ENCODE results near the gene COX19.

COX19 gene

DNA sequence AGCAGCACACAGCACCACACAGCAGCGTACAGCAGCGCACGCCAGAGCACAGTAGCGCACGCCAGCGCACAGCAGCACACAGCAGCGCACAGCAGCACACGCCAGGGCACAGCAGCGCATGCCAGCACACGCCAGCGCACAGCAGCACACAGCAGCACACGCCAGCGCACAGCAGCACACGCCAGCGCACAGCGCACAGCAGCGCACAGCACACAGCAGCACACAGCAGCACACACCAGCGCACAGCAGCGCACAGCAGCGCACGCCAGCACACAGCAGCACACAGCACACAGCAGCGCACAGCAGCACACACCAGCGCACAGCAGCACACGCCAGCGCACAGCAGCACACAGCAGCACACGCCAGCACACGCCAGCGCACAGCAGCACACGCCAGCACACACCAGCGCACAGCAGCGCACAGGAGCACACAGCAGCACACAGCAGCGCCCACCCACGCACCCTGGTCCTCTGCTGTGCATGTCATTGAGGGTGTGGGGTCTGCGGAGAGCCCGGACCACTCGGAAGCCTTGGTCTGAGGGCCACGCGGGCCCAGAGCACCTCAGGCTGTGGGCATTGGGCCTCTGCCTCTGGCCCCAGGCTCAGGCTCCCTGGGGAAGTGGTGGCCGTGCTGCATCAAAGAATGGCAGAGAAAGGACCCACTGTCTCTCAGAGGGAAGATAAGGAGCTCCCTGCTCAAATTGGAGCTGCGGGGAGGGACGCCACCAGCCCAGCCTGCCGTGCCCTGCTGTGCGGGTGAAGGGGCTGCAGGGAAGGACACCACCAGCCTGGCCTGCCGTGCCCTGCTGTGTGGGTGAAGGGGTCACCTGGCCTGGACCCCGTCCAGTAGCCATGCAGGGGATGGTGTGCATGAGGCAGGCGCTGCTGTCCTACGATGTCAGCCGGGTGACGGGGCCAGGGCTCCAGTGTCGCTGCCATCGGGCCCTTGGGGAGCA, 41.5 kb upstream of the COX19 start:
- peaks cover 12% of the 10 kb centered on the region for H3K9me3 ChIP-seq (ENCODE audit: low read length)
- no peak overlapping the region for H2AFZ ChIP-seq (ENCODE audit: low read depth, low read length)
- H3K4me1 ChIP-seq (ENCODE audit: insufficient read depth, low read length): peaks cover 9% of the 10 kb centered on the region
- no peak overlapping the region for H3K4me3 ChIP-seq (ENCODE audit: low read length)
- H3K27me3 ChIP-seq (ENCODE audit: insufficient read depth, low read length): no peaks in the 10 kb centered on the region
- H3K36me3 ChIP-seq (ENCODE audit: insufficient read depth, low read length): peaks cover 31% of the 10 kb centered on the region

GRCh38 chr7:1015196-1016121, 40.1 kb upstream of the COX19 start:
- Histone ChIP-seq H3K4me3 (ENCODE audit: low read length) (no peak overlapping the region), H3K4me1 (ENCODE audit: insufficient read depth, low read length) (peaks cover 9% of the 10 kb centered on the region), H3K27me3 (ENCODE audit: insufficient read depth, low read length) (no peaks in the 10 kb centered on the region), H2AFZ (ENCODE audit: low read depth, low read length) (no peak overlapping the region), H3K36me3 (ENCODE audit: insufficient read depth, low read length) (peaks cover 17% of the 10 kb centered on the region), H3K9me3 (ENCODE audit: low read length) (no peaks in the 10 kb centered on the region)

- Histone ChIP-seq H3K4me1 (ENCODE audit: insufficient read depth, low read length) (peaks cover 9% of the 10 kb centered on the region), H3K27me3 (ENCODE audit: insufficient read depth, low read length) (no peaks in the 10 kb centered on the region), H2AFZ (ENCODE audit: low read depth, low read length) (no peak overlapping the region), H3K4me3 (ENCODE audit: low read length) (no peak overlapping the region), H3K36me3 (ENCODE audit: insufficient read depth, low read length) (peaks cover 23% of the 10 kb centered on the region), H3K9me3 (ENCODE audit: low read length) (no peaks in the 10 kb centered on the region)
These were observed 39.3 kb upstream of the COX19 start for GRCh38 chr7:1014681-1015080.

DNA sequence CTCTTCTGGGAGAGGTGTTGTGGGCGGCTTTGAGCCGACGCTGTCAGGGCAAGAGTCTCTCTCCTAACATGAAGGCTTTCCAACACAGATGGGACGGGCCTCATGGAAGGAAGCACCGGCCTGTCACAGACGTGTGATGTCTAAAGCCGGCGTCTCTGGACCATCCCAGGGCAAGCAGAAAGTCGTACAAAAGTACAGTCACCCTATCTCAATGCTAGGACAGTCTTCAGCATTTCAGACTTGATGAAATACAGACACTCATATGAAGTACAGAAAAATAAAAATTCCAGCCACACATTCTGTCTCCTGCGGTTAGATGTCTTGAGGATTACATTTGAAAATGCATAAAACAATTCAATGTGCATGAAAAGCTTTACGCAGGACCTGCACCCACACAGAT, 38.2 kb upstream of the COX19 start:
- no peaks in the 10 kb centered on the region for H3K9me3 ChIP-seq (ENCODE audit: low read length)
- no peak overlapping the region for H2AFZ ChIP-seq (ENCODE audit: low read depth, low read length)
- peaks cover 26% of the 10 kb centered on the region for H3K36me3 ChIP-seq (ENCODE audit: insufficient read depth, low read length)
- no peak overlapping the region for H3K4me3 ChIP-seq (ENCODE audit: low read length)
- H3K27me3 ChIP-seq (ENCODE audit: insufficient read depth, low read length): no peaks in the 10 kb centered on the region
- H3K4me1 ChIP-seq (ENCODE audit: insufficient read depth, low read length): peaks cover 9% of the 10 kb centered on the region

DNA sequence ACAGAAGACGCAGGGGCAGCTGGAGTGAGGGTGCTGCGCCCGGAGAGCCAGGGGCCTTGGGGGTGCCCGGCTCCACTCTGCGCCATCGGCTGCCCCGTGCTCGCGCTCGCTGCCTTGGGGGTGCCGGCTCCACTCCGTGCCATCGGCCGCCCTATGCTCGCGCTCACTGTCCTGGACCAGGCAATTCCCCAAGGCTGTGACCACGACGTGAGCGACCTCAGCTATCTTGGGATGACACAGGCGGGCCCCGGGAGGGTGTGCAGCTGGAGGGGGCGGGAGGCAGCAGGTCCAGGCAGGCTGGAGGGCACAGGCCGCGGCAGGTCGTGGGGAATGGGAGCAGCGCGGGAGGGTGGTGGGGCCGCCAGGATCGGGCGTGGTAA, 37.4 kb upstream of the COX19 start:
- H3K4me3 ChIP-seq (ENCODE audit: low read length): no peak overlapping the region
- H2AFZ ChIP-seq (ENCODE audit: low read depth, low read length): no peak overlapping the region
- H3K36me3 ChIP-seq (ENCODE audit: insufficient read depth, low read length): peaks cover 28% of the 10 kb centered on the region
- H3K27me3 ChIP-seq (ENCODE audit: insufficient read depth, low read length): no peaks in the 10 kb centered on the region
- H3K9me3 ChIP-seq (ENCODE audit: low read length): no peaks in the 10 kb centered on the region
- H3K4me1 ChIP-seq (ENCODE audit: insufficient read depth, low read length): peaks cover 9% of the 10 kb centered on the region

DNA sequence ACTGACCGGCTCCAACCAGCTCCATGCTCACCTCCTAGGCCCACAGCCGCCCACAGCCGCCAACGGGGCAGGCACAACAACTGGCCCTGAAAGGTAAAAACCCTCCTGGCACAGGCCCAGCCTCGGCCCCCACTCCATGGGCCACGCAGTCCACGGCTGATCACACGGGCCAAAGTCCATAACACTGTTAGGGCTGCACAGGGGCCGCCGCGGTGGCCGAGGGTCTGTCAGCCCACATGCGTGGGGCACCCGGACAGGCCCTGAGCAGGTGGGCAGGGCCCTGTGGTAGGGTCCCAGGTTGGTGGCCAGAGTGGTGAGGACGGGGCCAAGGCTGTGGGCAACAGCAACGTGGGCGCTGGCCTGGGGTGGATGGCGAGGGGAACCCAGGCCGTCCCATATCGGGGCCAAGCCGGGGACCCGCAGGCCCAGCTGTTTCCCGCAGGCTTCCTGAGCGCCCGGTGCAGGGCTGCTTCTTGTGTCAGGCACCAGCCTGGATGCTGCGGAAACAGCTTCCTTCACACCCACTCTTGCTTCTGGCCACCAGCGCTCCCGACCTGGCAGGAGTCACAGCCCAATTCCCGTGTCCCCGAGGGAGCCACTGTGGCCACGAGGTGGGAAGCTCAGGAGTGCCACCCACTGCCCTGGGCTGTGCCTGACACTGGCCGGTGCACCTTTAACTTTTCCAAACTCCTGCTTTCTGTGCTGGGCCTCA, 36.8 kb upstream of the COX19 start:
- Histone ChIP-seq H3K4me3 (ENCODE audit: low read length) (no peak overlapping the region), H3K27me3 (ENCODE audit: insufficient read depth, low read length) (no peaks in the 10 kb centered on the region), H3K9me3 (ENCODE audit: low read length) (no peaks in the 10 kb centered on the region), H3K4me1 (ENCODE audit: insufficient read depth, low read length) (peaks cover 9% of the 10 kb centered on the region), H2AFZ (ENCODE audit: low read depth, low read length) (no peak overlapping the region), H3K36me3 (ENCODE audit: insufficient read depth, low read length) (peaks cover 30% of the 10 kb centered on the region)

- Histone ChIP-seq H3K9me3 (ENCODE audit: low read length) (no peaks in the 10 kb centered on the region), H3K4me1 (ENCODE audit: insufficient read depth, low read length) (peaks cover 9% of the 10 kb centered on the region), H3K27me3 (ENCODE audit: insufficient read depth, low read length) (no peaks in the 10 kb centered on the region), H2AFZ (ENCODE audit: low read depth, low read length) (no peak overlapping the region), H3K36me3 (ENCODE audit: insufficient read depth, low read length) (peaks cover 35% of the 10 kb centered on the region), H3K4me3 (ENCODE audit: low read length) (no peak overlapping the region)
These were observed 36.1 kb upstream of the COX19 start for GRCh38 chr7:1011297-1012003.

GRCh38 chr7:1010226-1010625, 34.9 kb upstream of the COX19 start:
- no peak overlapping the region for H2AFZ ChIP-seq (ENCODE audit: low read depth, low read length)
- peaks cover 36% of the 10 kb centered on the region for H3K36me3 ChIP-seq (ENCODE audit: insufficient read depth, low read length)
- no peaks in the 10 kb centered on the region for H3K9me3 ChIP-seq (ENCODE audit: low read length)
- peaks cover 4% of the 10 kb centered on the region for H3K4me1 ChIP-seq (ENCODE audit: insufficient read depth, low read length)
- H3K4me3 ChIP-seq (ENCODE audit: low read length): no peak overlapping the region
- no peaks in the 10 kb centered on the region for H3K27me3 ChIP-seq (ENCODE audit: insufficient read depth, low read length)

DNA sequence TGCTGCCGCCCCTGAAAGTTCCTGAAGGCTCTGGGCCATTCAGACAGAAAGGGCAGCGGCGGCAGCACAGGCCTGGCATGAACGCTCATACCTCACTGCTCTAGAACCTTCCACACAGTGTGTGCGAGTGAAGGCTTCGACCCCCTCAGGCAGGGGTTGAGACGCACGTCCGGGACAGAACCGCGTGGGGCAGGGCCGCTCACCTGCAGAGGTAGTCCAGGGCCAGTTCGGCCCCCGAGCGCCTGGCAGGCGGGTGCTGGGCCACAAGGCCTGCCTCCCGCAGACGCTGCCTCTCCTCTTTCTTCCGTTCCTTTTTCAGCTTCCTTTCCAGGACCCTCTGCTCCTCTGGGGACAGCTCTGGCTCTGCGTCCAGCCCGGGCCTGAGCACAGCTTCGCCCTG, 34.4 kb upstream of the COX19 start:
- Histone ChIP-seq H3K36me3 (ENCODE audit: insufficient read depth, low read length) (peaks cover 37% of the 10 kb centered on the region), H3K4me1 (ENCODE audit: insufficient read depth, low read length) (peaks cover 4% of the 10 kb centered on the region), H3K27me3 (ENCODE audit: insufficient read depth, low read length) (no peaks in the 10 kb centered on the region), H3K4me3 (ENCODE audit: low read length) (no peak overlapping the region), H2AFZ (ENCODE audit: low read depth, low read length) (no peak overlapping the region), H3K9me3 (ENCODE audit: low read length) (no peaks in the 10 kb centered on the region)

DNA sequence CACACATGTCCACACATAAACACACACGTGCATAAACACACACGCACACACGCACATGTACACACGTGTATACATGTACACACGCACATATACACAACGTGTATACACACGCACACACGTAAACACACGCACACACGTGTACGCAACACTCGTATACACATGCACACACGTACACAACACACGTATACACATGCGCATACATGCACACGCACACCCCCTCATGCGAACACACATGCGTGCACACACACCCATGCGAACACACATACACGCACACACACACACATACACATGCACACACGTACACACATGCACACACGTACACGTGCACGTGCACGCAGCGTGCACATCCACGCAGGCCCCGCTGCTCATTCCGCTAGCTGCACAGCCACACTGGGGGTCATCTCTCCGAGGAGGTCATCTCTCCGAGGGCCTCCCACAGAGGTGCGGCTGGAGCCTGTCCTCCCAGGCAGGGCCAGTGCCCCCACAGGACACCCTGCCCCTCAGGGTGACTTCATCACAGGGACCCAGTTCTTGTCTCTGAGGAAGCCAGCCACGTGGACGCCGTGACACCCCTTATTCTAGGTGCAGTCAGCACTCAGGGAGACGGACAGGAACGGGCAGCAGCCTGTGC, 33.5 kb upstream of the COX19 start:
- H3K9me3 ChIP-seq (ENCODE audit: low read length): no peaks in the 10 kb centered on the region
- H3K27me3 ChIP-seq (ENCODE audit: insufficient read depth, low read length): no peaks in the 10 kb centered on the region
- peaks cover 1% of the 10 kb centered on the region for H3K4me1 ChIP-seq (ENCODE audit: insufficient read depth, low read length)
- no peak overlapping the region for H2AFZ ChIP-seq (ENCODE audit: low read depth, low read length)
- H3K36me3 ChIP-seq (ENCODE audit: insufficient read depth, low read length): peaks cover 46% of the 10 kb centered on the region
- H3K4me3 ChIP-seq (ENCODE audit: low read length): no peak overlapping the region

- H3K4me3 ChIP-seq (ENCODE audit: low read length): no peak overlapping the region
These were observed 32.6 kb upstream of the COX19 start for GRCh38 chr7:1007901-1008300.

DNA sequence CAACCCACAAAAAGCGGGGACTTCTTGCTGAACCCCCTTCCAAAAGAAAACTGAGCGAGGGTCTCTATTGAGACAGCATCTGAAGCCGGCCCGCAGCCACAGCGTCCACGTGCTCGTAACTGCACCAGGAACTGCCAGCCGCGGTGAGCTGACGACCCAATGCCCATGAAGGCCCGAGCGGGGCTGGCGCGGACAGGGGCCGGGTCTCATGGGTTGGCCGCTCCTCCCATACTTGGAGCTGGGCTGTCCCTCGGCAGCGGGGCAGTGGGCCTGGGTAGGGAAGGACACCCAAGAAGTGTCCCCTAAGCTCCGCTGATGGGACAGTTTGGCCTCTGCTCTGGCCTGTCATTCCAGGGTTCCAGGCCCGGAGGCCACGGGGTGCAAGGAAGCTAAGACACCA, 30.0 kb upstream of the COX19 start:
- Histone ChIP-seq H3K4me3 (ENCODE audit: low read length) (no peak overlapping the region), H2AFZ (ENCODE audit: low read depth, low read length) (no peak overlapping the region), H3K36me3 (ENCODE audit: insufficient read depth, low read length) (peaks cover 46% of the 10 kb centered on the region), H3K4me1 (ENCODE audit: insufficient read depth, low read length) (no peaks in the 10 kb centered on the region), H3K9me3 (ENCODE audit: low read length) (no peaks in the 10 kb centered on the region), H3K27me3 (ENCODE audit: insufficient read depth, low read length) (no peaks in the 10 kb centered on the region)

More at GRCh38 chr7:1007901-1008300, 32.6 kb upstream of the COX19 start:
- Histone ChIP-seq H3K4me1 (ENCODE audit: insufficient read depth, low read length) (no peaks in the 10 kb centered on the region), H3K9me3 (ENCODE audit: low read length) (no peaks in the 10 kb centered on the region), H3K36me3 (ENCODE audit: insufficient read depth, low read length) (peaks cover 46% of the 10 kb centered on the region), H2AFZ (ENCODE audit: low read depth, low read length) (no peak overlapping the region), H3K27me3 (ENCODE audit: insufficient read depth, low read length) (no peaks in the 10 kb centered on the region)
